ENCODE data around the gene GREB1L.

GREB1L gene

GRCh38 chr18:21502661-21503060, 260.6 kb downstream of the GREB1L start:
- H3K27ac ChIP-seq: no peak overlapping the region
- TF ChIP-seq CTCF (conservative IDR thresholded peaks at IDR 0.05): no peak

GRCh38 chr18:21507913-21508701, 266.1 kb downstream of the GREB1L start:
- no peak for TF ChIP-seq CTCF (conservative IDR thresholded peaks at IDR 0.05)
- H3K27ac ChIP-seq: no peak overlapping the region

- H3K27ac ChIP-seq: no peak overlapping the region
- peak; percentile 51 for TF ChIP-seq CTCF (conservative IDR thresholded peaks at IDR 0.05)
Observed at GRCh38 chr18:21509062-21509461, 267.0 kb downstream of the GREB1L start.

- no peak overlapping the region for H3K27ac ChIP-seq
- no peak for TF ChIP-seq CTCF (conservative IDR thresholded peaks at IDR 0.05)
Observed at GRCh38 chr18:21513292-21513691, 271.3 kb downstream of the GREB1L start.

GRCh38 chr18:21513741-21514140, 271.7 kb downstream of the GREB1L start:
- no peak overlapping the region for H3K27ac ChIP-seq
- TF ChIP-seq CTCF (conservative IDR thresholded peaks at IDR 0.05): no peak

GRCh38 chr18:21522530-21522929, 280.5 kb downstream of the GREB1L start:
- TF ChIP-seq CTCF (conservative IDR thresholded peaks at IDR 0.05): no peak

GRCh38 chr18:21525916-21526315, 283.9 kb downstream of the GREB1L start:
- TF ChIP-seq CTCF (conservative IDR thresholded peaks at IDR 0.05): no peak

More at GRCh38 chr18:21522530-21522929, 280.5 kb downstream of the GREB1L start:
- no peak overlapping the region for H3K27ac ChIP-seq

More at GRCh38 chr18:21525916-21526315, 283.9 kb downstream of the GREB1L start:
- no peak overlapping the region for H3K27ac ChIP-seq

Data from VCaP (cell line).